Measurements from ENCODE around the gene MXRA8.

DNA sequence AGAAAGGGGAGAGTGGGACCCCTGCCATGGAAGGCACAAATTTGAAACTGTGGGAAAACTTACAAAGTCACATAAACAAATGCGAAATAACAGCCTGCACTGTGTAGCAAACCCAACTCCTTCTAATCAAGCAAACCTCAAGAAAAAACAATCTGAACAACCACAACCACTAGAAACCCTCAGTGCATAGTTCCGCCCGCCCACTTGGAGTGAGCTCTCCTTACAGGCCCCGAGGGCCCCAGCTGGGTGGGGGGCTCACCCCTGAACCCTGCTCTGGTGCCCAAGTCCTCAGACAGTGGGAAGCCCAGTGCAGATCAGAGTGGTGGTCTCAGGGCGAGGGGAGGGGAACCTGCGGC, 931 bp upstream of the MXRA8 start:
- no peak for TF ChIP-seq POLR2AphosphoS5 (IDR thresholded peaks at IDR 0.05; ENCODE audit: low read depth, low read length)
- no peak for TF ChIP-seq SIN3A (IDR thresholded peaks at IDR 0.05; ENCODE audit: borderline replicate concordance, insufficient read depth, low read length)
- TF ChIP-seq TAF1 (IDR thresholded peaks at IDR 0.05; ENCODE audit: borderline replicate concordance, insufficient read depth, low read length), result no peak
- TF ChIP-seq, protein P1, sequence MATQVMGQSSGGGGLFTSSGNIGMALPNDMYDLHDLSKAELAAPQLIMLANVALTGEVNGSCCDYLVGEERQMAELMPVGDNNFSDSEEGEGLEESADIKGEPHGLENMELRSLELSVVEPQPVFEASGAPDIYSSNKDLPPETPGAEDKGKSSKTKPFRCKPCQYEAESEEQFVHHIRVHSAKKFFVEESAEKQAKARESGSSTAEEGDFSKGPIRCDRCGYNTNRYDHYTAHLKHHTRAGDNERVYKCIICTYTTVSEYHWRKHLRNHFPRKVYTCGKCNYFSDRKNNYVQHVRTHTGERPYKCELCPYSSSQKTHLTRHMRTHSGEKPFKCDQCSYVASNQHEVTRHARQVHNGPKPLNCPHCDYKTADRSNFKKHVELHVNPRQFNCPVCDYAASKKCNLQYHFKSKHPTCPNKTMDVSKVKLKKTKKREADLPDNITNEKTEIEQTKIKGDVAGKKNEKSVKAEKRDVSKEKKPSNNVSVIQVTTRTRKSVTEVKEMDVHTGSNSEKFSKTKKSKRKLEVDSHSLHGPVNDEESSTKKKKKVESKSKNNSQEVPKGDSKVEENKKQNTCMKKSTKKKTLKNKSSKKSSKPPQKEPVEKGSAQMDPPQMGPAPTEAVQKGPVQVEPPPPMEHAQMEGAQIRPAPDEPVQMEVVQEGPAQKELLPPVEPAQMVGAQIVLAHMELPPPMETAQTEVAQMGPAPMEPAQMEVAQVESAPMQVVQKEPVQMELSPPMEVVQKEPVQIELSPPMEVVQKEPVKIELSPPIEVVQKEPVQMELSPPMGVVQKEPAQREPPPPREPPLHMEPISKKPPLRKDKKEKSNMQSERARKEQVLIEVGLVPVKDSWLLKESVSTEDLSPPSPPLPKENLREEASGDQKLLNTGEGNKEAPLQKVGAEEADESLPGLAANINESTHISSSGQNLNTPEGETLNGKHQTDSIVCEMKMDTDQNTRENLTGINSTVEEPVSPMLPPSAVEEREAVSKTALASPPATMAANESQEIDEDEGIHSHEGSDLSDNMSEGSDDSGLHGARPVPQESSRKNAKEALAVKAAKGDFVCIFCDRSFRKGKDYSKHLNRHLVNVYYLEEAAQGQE (IDR thresholded peaks at IDR 0.05; ENCODE audit: insufficient read depth in 1 of 2, low read depth in 2 of 2, low read length in 2 of 2), result no peak
- no peak for TF ChIP-seq FOXP2 (optimal IDR thresholded peaks at IDR 0.05; ENCODE audit: borderline replicate concordance, extremely low read depth, extremely low read length, insufficient read depth)
